HepG2 (cell line): Measurements from ENCODE around the gene ANO3. TPM values are rescaled to one million over a fixed set of nuclear protein-coding genes. Genes with fewer than 3 reads are reported as not detected.

Source experiments
- E2F2 ChIP-seq: sonication (generic); formaldehyde crosslinking; IDR thresholded peaks from 2 replicates; pipeline ENCODE4 v1.4.0; 2020; ENCODE audit warnings: missing genetic modification reagents, borderline replicate concordance
- FOXA3 ChIP-seq: IDR thresholded peaks from 2 replicates; pipeline ENCODE4 v1.6.1; 2016; ENCODE audit warnings: missing genetic modification reagents, missing compliant biosample characterization
- GTF3A ChIP-seq: sonication (generic); formaldehyde crosslinking; conservative IDR thresholded peaks from 2 replicates; pipeline ENCODE4 v1.4.0; 2020; ENCODE audit warnings: mild to moderate bottlenecking, missing genetic modification reagents
- ZBTB20 ChIP-seq: sonication (generic); formaldehyde crosslinking; IDR thresholded peaks from 2 replicates; pipeline ENCODE4 v1.8.1; 2023; ENCODE audit warnings: missing genetic modification reagents, low read depth, mild to moderate bottlenecking, borderline replicate concordance
- ZNF225 ChIP-seq: sonication (generic); formaldehyde crosslinking; IDR thresholded peaks from 2 replicates; pipeline ENCODE4 v1.4.0; 2020; ENCODE audit warnings: mild to moderate bottlenecking, missing genetic modification reagents
- ZNF562 ChIP-seq: sonication (generic); formaldehyde crosslinking; IDR thresholded peaks from 2 replicates; pipeline ENCODE4 v1.8.0; 2022; ENCODE audit warnings: missing genetic modification reagents, borderline replicate concordance
- ZNF572 ChIP-seq: sonication (generic); formaldehyde crosslinking; IDR thresholded peaks from 2 replicates; pipeline ENCODE4 v1.5.1; 2020; ENCODE audit warnings: mild to moderate bottlenecking, missing genetic modification reagents
- ZNF597 ChIP-seq: sonication (generic); formaldehyde crosslinking; IDR thresholded peaks from 2 replicates; pipeline ENCODE4 v1.5.0; 2020; ENCODE audit warnings: missing genetic modification reagents
- ZNF691 ChIP-seq: sonication (generic); formaldehyde crosslinking; IDR thresholded peaks from 2 replicates; pipeline ENCODE4 v1.4.0; 2020; ENCODE audit warnings: missing genetic modification reagents, low read depth, mild to moderate bottlenecking, borderline replicate concordance
- polyA plus RNA-seq, 8 experiments: library from polyadenylated mRNA; depleted of rRNA in 3 of 8; stranded (reverse) in 7 of 8; unstranded in 1 of 8; fragments of >200 nt; fragmentation: Illumina TruSeq in 4 of 8; extraction: Trizol in 4 of 8; gene quantifications; 2 replicates each; pipeline versions ENCODE4 v1.2.1 to v1.2.3, GENCODE V29; 2011 to 2016; ENCODE audit warnings: low read depth in 4 of 8, missing spikeins in 1 of 8, mixed read lengths in 1 of 8; ENCODE audit not compliant: insufficient read depth in 1 of 8
- total RNA-seq, 5 experiments: library from RNA; depleted of rRNA; stranded (reverse); fragments of >200 nt; fragmentation: Illumina TruSeq; extraction: Trizol; gene quantifications; 2 replicates each; pipeline ENCODE4 v1.2.3, GENCODE V29; 2016; ENCODE audit warnings: low read depth in 1 of 5
- TF ChIP-seq, protein P1 (sequence below): sonication (generic); formaldehyde crosslinking; IDR thresholded peaks from 2 replicates; pipeline ENCODE4 v1.4.0; 2020; ENCODE audit warnings: missing genetic modification reagents

Gene ANO3
- total and polyA plus RNA-seq, 2 of the 13 experiments (the other 11 are each of a cell fraction or from before 2014, with no cell fraction given): 0.17 to 0.44 TPM

DNA sequence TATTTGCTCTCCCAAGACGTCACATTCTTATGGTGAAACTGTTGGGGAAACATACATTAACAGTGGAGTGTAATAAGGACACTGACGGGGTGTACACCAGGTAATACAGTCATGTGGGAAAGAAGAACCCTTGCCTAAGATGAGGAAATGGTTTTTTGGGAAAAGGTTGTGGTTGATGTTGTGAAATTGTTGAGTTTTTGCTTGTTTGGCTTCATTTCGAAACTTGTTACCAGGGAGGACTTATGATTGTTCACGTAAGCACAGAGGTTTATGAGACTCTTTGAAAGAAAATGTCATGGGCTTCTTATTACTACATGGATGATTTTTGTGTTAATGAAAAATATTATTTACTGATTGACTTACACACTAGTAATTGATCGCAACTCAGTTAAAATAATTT lies 16.8 kb downstream of the ANO3 start (continued):
- TF ChIP-seq E2F2 (CRISPR knock-in tag): no peak
- no peak for TF ChIP-seq ZBTB20
- no peak for TF ChIP-seq ZNF225 (CRISPR knock-in tag)
- no peak for TF ChIP-seq FOXA3 (CRISPR knock-in tag)
- no peak for TF ChIP-seq ZNF562
- TF ChIP-seq ZNF691 (CRISPR knock-in tag): no peak
- TF ChIP-seq ZNF572 (CRISPR knock-in tag): no peak
- TF ChIP-seq ZNF597 (CRISPR knock-in tag): no peak
- TF ChIP-seq GTF3A: no peak
- TF ChIP-seq, protein P1, sequence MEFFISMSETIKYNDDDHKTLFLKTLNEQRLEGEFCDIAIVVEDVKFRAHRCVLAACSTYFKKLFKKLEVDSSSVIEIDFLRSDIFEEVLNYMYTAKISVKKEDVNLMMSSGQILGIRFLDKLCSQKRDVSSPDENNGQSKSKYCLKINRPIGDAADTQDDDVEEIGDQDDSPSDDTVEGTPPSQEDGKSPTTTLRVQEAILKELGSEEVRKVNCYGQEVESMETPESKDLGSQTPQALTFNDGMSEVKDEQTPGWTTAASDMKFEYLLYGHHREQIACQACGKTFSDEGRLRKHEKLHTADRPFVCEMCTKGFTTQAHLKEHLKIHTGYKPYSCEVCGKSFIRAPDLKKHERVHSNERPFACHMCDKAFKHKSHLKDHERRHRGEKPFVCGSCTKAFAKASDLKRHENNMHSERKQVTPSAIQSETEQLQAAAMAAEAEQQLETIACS (CRISPR knock-in tag): no peak
